CD14-positive monocyte (primary cell): ENCODE measurements around the gene LRRC28. TPM values are rescaled to one million over a fixed set of nuclear protein-coding genes. Genes with fewer than 3 reads are reported as not detected.

Experiments
- DNase-seq, 3 donors: peaks; one replicate each; pipeline ENCODE4 v3.0.0-alpha.2; 2011 to 2022
- H2AFZ ChIP-seq: 2 replicates; pipeline ENCODE4 v1.6.0; 2012; ENCODE audit warnings: mild to moderate bottlenecking, low read depth, low read length, inconsistent platforms; ENCODE audit not compliant: insufficient read depth, poor library complexity, severe bottlenecking
- H3K27ac ChIP-seq, 2 donors: 1 replicate in 1 of 2; 2 replicates in 1 of 2; pipeline ENCODE4 v1.5.1; 2012 to 2013; ENCODE audit warnings: low read length in 2 of 2, control low read depth in 1 of 2, inconsistent platforms in 1 of 2, low read depth in 1 of 2, mild to moderate bottlenecking in 1 of 2
- H3K27me3 ChIP-seq, 2 donors: one replicate each; pipeline versions ENCODE4 v1.6.0 to v1.6.1; 2011 to 2013; ENCODE audit warnings: low read length in 2 of 2; ENCODE audit not compliant: control insufficient read depth in 2 of 2, insufficient read depth in 2 of 2
- H3K36me3 ChIP-seq, 2 donors: replicated peaks in 1 of 2; 1 replicate in 1 of 2; 2 replicates in 1 of 2; pipeline versions ENCODE4 v1.5.1 to v1.6.1; 2012 to 2013; ENCODE audit warnings: low read length in 2 of 2, control low read depth in 1 of 2, inconsistent platforms in 1 of 2, mild to moderate bottlenecking in 1 of 2; ENCODE audit not compliant: insufficient read depth in 2 of 2, control insufficient read depth in 1 of 2
- H3K4me1 ChIP-seq, 2 donors: 1 replicate in 1 of 2; 2 replicates in 1 of 2; pipeline versions ENCODE4 v1.5.1 to v1.6.1; 2012 to 2013; ENCODE audit warnings: low read length in 2 of 2, control low read depth in 1 of 2, inconsistent platforms in 1 of 2, mild to moderate bottlenecking in 1 of 2, moderate library complexity in 1 of 2; ENCODE audit not compliant: insufficient read depth in 2 of 2, control insufficient read depth in 1 of 2
- H3K4me2 ChIP-seq: replicated peaks from 2 replicates; pipeline ENCODE3; 2012; ENCODE audit warnings: low read length, moderate library complexity, mild to moderate bottlenecking; ENCODE audit not compliant: poor library complexity, severe bottlenecking; ENCODE audit errors: extremely low read depth
- H3K4me3 ChIP-seq, 3 experiments: fragments of 200-600 bp in 1 of 3; sonication (generic) in 1 of 3; replicated peaks in 1 of 3; 1 replicate in 2 of 3; 2 replicates in 1 of 3; pipeline ENCODE4 v1.5.1; 2011 to 2013; ENCODE audit warnings: low read length in 3 of 3, mild to moderate bottlenecking in 3 of 3, control low read depth in 2 of 3, low read depth in 2 of 3, inconsistent platforms in 1 of 3, moderate library complexity in 1 of 3
- H3K79me2 ChIP-seq: 2 replicates; pipeline ENCODE4 v1.6.0; 2012; ENCODE audit warnings: mild to moderate bottlenecking, control low read depth, inconsistent platforms, low read length, moderate library complexity; ENCODE audit not compliant: insufficient read depth
- H3K9ac ChIP-seq: 2 replicates; pipeline ENCODE4 v1.6.0; 2017; ENCODE audit warnings: low read length, mild to moderate bottlenecking; ENCODE audit not compliant: insufficient read depth, poor library complexity, severe bottlenecking
- H3K9me3 ChIP-seq, 2 donors: replicated peaks in 1 of 2; 1 replicate in 1 of 2; 2 replicates in 1 of 2; pipeline versions ENCODE4 v1.5.1 to v1.6.1; 2012 to 2013; ENCODE audit warnings: low read length in 2 of 2, control low read depth in 1 of 2; ENCODE audit not compliant: control insufficient read depth in 1 of 2, insufficient read depth in 1 of 2
- H4K20me1 ChIP-seq: 2 replicates; pipeline ENCODE4 v1.6.0; 2012; ENCODE audit warnings: mild to moderate bottlenecking, low read length, control low read depth, moderate library complexity; ENCODE audit not compliant: insufficient read depth
- H3K27ac Mint-ChIP-seq, 7 donors: one replicate each; pipeline ENCODE4 v1.8.0; 2020; ENCODE audit warnings: mild to moderate bottlenecking in 7 of 7, mixed read lengths in 7 of 7, moderate library complexity in 6 of 7, inconsistent platforms in 2 of 7
- H3K27me3 Mint-ChIP-seq, 3 donors: one replicate each; pipeline ENCODE4 v1.8.0; 2021 to 2022; ENCODE audit warnings: low read depth in 3 of 3, mild to moderate bottlenecking in 3 of 3, mixed read lengths in 3 of 3, moderate library complexity in 3 of 3, inconsistent platforms in 1 of 3
- H3K36me3 Mint-ChIP-seq, 2 donors: one replicate each; pipeline ENCODE4 v1.8.0; 2020; ENCODE audit warnings: mixed read lengths in 2 of 2, inconsistent platforms in 1 of 2, mild to moderate bottlenecking in 1 of 2
- H3K4me1 Mint-ChIP-seq: one replicate; pipeline ENCODE4 v1.8.0; 2020; ENCODE audit warnings: mild to moderate bottlenecking, mixed read lengths
- H3K4me3 Mint-ChIP-seq, 2 donors: one replicate each; pipeline ENCODE4 v1.8.0; 2020; ENCODE audit warnings: mild to moderate bottlenecking in 2 of 2, mixed read lengths in 2 of 2, moderate library complexity in 1 of 2
- H3K9me3 Mint-ChIP-seq, 7 donors: one replicate each; pipeline ENCODE4 v1.8.0; 2020 to 2022; ENCODE audit warnings: mixed read lengths in 7 of 7, mild to moderate bottlenecking in 6 of 7, moderate library complexity in 6 of 7, inconsistent platforms in 2 of 7
- WGBS: methylation state at CpG from one replicate; pipeline ENCODE4 v1.1.5; 2013; ENCODE audit warnings: missing lambda C conversion rate; ENCODE audit not compliant: insufficient coverage; 5-methylcytosine and 5-hydroxymethylcytosine counted together
- intact Hi-C, 2 donors: fragments of 100-400 bp; cut with micrococcal nuclease; formaldehyde crosslinking; loops; one replicate each; pipeline versions ENCODE4 v1.15.0 to v1.15.1; 2023
- polyA plus RNA-seq, 3 donors: library from polyadenylated mRNA; depleted of rRNA in 1 of 3; unstranded in 2 of 3; stranded (reverse) in 1 of 3; fragments of 300-500 nt in 2 of 3; fragments of >200 nt in 1 of 3; fragmentation: Illumina TruSeq in 2 of 3; gene quantifications; 1 replicate in 2 of 3; 2 replicates in 1 of 3; pipeline ENCODE4 v1.2.3, GENCODE V29; 2012 to 2021
- TF ChIP-seq, protein P1 (sequence below): fragments of 200-600 bp; IDR thresholded peaks from one replicate; pipeline ENCODE4 v1.8.0; 2022; ENCODE audit warnings: antibody characterized with exemption, mild to moderate bottlenecking

Gene LRRC28
- polyA plus RNA-seq, 3 donors: 18.6 to 25.3 (median 19.8) TPM

- DNase-seq: no peak
- Histone ChIP-seq H3K27ac (no peak overlapping the region), H3K4me1 (no peaks in the 10 kb centered on the region), H3K4me3 (no peak overlapping the region), H2AFZ (no peak overlapping the region), H3K9me3 (no peaks in the 10 kb centered on the region), H3K36me3 (no peaks in the 10 kb centered on the region), H3K4me2 (no peak overlapping the region), H3K9ac (no peak overlapping the region), H3K27me3 (no peaks in the 10 kb centered on the region), H3K79me2 (no peaks in the 10 kb centered on the region), H4K20me1 (no peaks in the 10 kb centered on the region)
- no peak overlapping the region for H3K27ac Mint-ChIP-seq
- H3K4me3 Mint-ChIP-seq: no peak overlapping the region
- H3K36me3 Mint-ChIP-seq: peaks cover 0 to 2% of the 10 kb centered on the region in 2 donors
- no CpG with 5 or more reads among the region's 1 CpG for WGBS
- no peaks in the 10 kb centered on the region for H3K4me1 Mint-ChIP-seq
- TF ChIP-seq, protein P1, sequence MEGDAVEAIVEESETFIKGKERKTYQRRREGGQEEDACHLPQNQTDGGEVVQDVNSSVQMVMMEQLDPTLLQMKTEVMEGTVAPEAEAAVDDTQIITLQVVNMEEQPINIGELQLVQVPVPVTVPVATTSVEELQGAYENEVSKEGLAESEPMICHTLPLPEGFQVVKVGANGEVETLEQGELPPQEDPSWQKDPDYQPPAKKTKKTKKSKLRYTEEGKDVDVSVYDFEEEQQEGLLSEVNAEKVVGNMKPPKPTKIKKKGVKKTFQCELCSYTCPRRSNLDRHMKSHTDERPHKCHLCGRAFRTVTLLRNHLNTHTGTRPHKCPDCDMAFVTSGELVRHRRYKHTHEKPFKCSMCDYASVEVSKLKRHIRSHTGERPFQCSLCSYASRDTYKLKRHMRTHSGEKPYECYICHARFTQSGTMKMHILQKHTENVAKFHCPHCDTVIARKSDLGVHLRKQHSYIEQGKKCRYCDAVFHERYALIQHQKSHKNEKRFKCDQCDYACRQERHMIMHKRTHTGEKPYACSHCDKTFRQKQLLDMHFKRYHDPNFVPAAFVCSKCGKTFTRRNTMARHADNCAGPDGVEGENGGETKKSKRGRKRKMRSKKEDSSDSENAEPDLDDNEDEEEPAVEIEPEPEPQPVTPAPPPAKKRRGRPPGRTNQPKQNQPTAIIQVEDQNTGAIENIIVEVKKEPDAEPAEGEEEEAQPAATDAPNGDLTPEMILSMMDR: no peak
- H3K27me3 Mint-ChIP-seq: no peaks in the 10 kb centered on the region
- intact Hi-C loops: no loop called here
- peaks cover 0 to 4% (median 0%) of the 10 kb centered on the region in 7 donors for H3K9me3 Mint-ChIP-seq
Observed at GRCh38 chr15:99321468-99321867, 70.2 kb downstream of the LRRC28 start.

- H3K27me3 Mint-ChIP-seq: no peaks in the 10 kb centered on the region
- H3K9ac ChIP-seq: no peak overlapping the region
- no peak overlapping the region for H2AFZ ChIP-seq
- no peaks in the 10 kb centered on the region for H3K4me1 ChIP-seq
- H3K9me3 ChIP-seq: no peaks in the 10 kb centered on the region
- WGBS: no CpG with 5 or more reads among the region's 2 CpGs
- no peak overlapping the region for H3K4me3 ChIP-seq
- H4K20me1 ChIP-seq: no peaks in the 10 kb centered on the region
- H3K27me3 ChIP-seq: no peaks in the 10 kb centered on the region
- no peaks in the 10 kb centered on the region for H3K4me1 Mint-ChIP-seq
- peaks cover 0 to 6% (median 0%) of the 10 kb centered on the region in 7 donors for H3K9me3 Mint-ChIP-seq
- H3K79me2 ChIP-seq: no peaks in the 10 kb centered on the region
- H3K4me3 Mint-ChIP-seq: no peak overlapping the region
- peaks cover 0 to 2% of the 10 kb centered on the region in 2 donors for H3K36me3 Mint-ChIP-seq
- no peak overlapping the region for H3K4me2 ChIP-seq
- H3K27ac ChIP-seq: no peak overlapping the region
- intact Hi-C loops: no loop called here
- H3K27ac Mint-ChIP-seq: no peak overlapping the region
- no peak for DNase-seq
- TF ChIP-seq, protein P1: no peak
- H3K36me3 ChIP-seq: no peaks in the 10 kb centered on the region
Observed at GRCh38 chr15:99322643-99323405, 71.5 kb downstream of the LRRC28 start.
